T47D (cell line): ENCODE data around the gene CDC73.
"Not testable (repeated sequence)": the region's sequence is repeated elsewhere in the genome, so short reads cannot be mapped to it uniquely, and the experiment has no call there.

Source experiments
- DNase-seq, 2 experiments: peaks; one replicate each; pipeline versions ENCODE4 v3.0.0 to v3.0.0-alpha.2; 2011 to 2012; ENCODE audit warnings: low read depth in 1 of 2, low spot score in 1 of 2
- JUND ChIP-seq: IDR thresholded peaks from 2 replicates; pipeline ENCODE4 v1.6.1; 2012; ENCODE audit warnings: low read depth
- in situ Hi-C: cut with HindIII; loops from 2 replicates; pipeline ENCODE4 v1.10.0; 2016; ENCODE audit warnings: low sequenced_read_pairs, low pct_unique_long_range_greater_than_20kb

The CDC73 gene

DNA sequence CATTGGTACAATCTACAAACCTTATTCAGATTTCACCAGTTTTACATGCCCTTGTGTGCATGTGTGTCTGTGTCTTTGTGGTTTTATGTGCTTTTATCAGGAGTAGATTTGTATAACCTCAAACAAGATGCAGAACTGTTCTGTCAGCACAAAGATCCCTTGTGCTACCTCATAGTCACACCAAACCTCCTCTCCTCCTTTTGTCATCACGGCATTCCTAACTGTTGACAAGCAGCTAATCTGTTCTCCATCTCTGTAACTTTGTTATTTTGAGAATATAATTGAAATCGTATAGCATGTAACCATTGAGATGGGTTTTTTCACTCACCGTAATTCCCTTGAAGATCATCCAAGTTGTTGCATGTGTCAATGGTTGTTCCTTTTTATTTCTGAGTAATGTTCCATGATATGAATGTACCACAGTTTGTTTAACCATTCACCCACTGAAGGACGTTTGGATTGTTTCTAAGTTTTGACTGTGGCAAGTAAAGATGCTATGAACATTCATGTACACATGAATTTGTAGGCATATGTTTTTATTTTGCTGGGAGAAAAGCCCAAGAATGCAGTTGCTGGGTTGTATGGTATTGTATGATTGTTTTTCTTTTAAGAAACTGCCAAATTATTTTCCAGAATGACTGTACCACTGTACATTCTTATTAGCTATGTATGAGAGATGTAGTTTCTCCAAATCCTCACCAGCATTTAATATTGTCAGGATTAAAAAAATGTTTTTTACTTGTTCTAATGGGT is 142.7 kb downstream of the CDC73 start:
- no peak for TF ChIP-seq JUND
- in situ Hi-C loops, result no loop called here
- DNase-seq, result no peak

DNA sequence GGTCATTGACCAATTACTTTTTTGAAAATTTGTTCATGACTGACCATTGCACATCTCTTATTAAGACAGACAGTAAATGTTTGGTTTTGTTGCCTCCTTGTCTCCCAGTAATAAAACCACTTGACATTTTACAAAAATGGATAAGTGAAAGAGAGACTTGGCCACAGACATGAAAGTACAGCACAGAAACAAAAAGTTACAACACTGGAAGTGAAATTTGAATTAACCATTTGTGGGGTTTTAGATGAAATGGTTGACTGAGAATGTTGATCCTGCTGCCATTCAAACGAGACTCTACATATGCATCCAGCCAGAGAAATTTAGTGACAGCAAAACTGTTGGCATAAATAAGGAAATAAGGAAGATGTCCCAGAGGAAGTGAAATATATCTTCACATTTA is 143.9 kb downstream of the CDC73 start:
- no peak for DNase-seq
- in situ Hi-C loops, result no loop called here
- TF ChIP-seq JUND, result no peak

DNA sequence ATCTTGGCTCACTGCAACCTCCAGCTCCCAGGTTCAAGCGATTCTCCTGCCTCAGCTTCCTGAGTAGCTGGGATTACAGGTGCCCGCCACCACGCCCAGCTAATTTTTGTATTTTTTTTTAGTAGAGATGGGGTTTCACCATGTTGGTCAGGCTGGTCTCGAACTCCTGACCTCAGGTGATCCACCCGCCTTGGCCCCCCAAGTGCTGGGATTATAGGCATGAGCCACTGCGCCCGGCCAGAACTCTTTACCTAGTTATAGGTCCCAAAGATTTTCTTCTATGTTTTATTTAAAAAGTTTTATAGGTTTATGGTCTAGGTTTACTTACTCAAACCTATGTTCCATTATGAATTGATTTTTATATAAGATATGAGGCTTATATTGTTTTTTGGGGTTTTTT is 145.0 kb downstream of the CDC73 start:
- in situ Hi-C loops, DNase-seq: not testable (repeated sequence)

DNA sequence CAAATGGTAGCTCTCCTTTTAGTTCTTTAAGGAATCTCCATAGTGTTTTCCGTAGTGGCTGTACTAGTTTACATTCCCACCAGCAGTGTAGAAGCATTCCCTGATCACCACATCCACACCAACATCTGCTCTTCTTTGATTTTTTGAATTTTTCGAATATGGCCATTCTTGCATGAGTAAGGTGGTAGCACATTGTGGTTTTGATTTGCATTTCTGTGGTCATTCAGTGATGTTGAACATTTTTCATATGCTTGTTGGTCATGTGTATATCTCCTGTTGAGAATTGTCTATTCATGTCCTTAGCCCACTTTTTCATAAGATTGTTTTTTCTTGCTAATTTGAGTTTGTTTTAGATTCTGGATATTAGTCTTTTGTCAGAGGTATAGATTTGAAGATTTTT is 149.2 kb downstream of the CDC73 start:
- no peak for DNase-seq
- in situ Hi-C loops, result no loop called here
- no peak for TF ChIP-seq JUND

DNA sequence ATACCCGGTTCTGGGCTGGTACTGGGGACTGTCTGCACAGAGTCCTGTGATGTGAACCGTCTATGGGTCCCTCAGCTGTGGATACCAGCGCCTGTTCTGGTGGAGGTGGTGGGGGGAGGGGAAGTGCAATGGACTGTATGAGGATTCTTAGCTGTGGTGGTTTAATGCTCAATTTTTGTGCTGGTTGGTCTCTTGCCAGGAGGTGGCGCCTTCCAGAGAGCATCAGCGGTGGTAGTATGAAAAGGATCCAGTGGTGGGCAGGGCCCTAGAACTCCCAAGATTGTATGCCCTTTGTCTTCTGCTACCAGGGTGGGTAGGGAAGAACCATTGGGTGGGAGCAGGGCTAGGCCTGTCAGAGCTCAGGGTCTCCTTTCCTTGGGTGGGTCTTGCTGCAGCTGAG is 153.9 kb downstream of the CDC73 start:
- TF ChIP-seq JUND, result no peak
- in situ Hi-C loops, result no loop called here
- no peak for DNase-seq

DNA sequence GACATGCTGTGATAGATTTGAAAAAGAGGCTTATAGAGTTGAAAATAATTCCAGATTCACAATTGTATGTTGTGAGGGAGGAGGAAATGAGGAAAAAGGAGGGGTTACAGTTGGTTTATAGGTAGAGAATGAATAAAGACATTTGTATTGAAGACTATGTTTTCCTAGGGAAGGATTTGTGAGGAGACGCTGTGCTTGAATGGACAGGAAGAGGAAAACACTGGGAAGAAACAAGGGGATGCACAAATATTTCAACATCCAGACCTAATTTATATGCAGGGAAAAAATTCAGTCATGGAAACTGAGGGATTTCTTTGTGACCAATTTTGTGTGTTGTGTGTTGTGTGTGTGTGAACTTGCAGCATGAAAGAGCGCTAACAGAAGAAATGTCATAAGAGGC is 157.1 kb downstream of the CDC73 start:
- no peak for DNase-seq
- TF ChIP-seq JUND, result no peak
- in situ Hi-C loops, result no loop called here

DNA sequence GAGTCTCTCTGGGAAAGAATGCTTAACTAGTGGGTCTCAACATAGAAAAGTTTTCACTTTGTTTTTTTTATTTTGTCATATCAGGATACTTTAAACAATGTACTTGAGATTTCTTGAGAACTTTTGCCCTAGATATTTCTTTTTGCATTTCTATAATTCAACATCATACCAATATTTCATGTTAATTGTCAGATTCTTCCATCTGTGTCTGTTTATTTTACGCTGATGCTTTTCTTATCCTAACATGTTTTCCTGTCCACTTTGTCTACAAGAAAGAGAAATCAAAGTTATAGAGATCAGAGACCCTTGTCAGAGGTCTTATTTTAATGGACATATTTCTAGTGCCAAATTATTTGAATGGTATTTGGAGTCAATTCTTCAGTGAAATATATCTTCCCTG is 160.1 kb downstream of the CDC73 start:
- DNase-seq, result no peak
- in situ Hi-C loops, result no loop called here
- no peak for TF ChIP-seq JUND

DNA sequence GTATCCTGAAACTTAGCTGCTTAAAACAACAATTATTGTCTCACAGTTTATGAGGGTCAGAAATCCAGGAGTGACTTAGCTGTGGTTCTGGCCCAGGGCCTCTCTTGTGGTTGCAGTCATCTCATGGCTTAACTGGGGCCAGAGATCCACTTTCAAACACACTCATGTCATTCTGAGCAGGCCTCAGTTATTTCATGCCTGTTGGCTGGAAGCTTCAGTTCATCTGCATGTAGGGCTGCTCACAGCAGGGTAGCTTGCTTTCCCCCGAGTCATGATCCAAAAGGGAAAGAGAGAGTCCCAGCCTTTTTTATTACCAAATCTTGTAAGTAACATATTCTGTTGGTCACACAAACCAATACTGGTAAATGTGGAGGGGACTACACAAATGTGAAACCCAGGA is 161.2 kb downstream of the CDC73 start:
- no peak for TF ChIP-seq JUND
- in situ Hi-C loops, result no loop called here
- no peak for DNase-seq

DNA sequence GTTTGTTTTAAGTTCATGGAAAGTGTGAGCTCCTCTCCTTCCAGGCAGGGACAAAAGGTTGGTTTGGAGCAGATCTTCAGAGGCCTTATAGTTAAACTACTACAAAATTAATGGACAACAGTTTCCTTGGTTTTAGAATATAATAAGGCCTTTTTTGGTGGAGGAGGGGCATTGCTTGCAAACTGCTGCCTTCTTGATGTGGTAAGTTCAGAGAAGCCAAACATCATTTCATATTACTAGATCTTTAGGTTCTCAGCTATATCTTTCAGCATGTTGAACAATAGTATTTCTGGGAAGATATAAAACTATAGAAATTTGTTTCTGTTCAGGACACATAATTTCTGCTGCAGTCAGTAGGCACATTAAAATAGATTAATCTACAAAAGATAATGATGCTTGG is 162.4 kb downstream of the CDC73 start:
- no peak for TF ChIP-seq JUND
- DNase-seq, result no peak
- in situ Hi-C loops, result no loop called here

DNA sequence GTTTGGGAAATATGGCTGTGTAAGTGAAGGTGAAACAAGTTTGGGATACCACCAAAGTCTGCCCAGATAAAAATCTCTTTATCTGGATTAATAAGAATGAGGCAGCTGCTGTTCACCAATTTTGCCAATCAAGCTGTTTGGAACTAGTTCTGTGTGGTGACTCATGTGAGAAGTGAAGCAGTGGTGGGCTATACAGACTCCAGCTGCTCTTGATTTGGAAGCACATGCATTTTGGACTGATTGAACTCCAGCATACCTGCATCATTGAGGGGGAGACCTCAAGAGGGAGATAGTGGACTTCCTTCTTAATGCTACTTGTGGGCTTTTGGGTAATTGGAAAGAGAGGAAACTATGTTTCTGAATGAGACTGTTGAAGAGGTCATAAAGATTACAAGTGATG is 163.8 kb downstream of the CDC73 start:
- TF ChIP-seq JUND, result no peak

DNA sequence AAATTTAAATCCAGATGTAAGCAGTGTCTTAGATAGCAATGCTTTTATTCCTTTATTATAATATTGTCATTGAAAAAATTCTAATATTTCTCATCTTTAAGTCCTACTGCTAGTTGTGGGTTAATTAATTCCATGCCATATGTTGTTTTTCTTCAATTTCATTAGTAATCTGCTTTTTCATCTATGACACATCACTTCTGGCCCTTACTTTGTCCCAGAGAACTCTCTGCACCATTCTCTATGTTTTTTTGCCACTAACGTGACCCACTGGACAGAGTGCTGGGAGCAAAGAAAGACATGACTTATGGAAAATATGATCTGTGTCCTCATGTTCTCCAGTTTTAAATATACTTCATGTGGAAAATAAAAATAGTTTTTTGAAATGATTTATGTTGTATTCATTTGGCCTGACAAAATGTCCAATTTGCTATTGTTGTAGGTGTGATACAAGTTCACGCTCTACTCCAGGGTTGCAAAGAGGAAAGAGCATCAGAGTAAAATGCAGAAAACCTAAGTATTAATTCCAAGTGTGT is 166.8 kb downstream of the CDC73 start:
- in situ Hi-C loops, DNase-seq: not testable (repeated sequence)

More for the DNA sequence above, 163.8 kb downstream of the CDC73 start:
- DNase-seq, result no peak
- in situ Hi-C loops, result no loop called here

DNA sequence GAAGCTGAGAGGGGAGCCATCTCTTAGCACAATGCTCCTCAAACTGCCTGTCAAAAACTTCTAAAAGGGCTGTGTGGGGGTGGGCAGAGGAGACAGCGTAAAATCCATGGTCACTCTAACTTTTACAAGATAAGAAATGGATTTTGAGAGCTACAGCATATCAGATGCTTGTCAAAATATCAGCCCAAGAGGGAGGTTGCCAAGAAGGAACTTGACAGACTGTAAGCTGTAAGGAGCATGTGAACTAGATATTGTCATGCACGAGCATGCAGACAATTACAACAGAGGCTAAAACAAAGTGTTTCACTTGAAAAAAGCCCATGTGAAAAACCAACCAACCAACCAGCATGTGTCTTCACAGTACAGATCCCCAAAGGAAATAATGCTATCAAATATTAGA is 171.9 kb downstream of the CDC73 start:
- in situ Hi-C loops, result no loop called here
- DNase-seq, result no peak
- TF ChIP-seq JUND, result no peak

DNA sequence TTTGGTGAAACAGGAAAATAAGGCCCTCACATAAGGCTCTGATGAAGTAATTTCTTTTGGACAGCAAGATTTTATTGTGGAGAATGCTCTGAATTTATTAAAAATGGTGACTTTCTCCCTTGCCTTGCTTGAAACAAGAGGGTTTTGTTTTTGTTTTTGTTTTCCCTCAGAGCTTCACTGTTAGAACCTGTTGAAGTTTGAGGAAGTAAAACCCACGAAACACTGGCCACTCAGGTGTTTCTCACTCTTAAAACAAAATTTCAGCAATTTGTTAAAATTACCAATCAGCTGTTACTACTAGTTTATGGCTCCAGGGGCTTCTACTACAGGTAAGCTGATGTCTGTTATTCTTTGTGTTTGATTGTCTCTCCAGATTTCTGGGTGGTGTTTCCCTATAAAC is 177.2 kb downstream of the CDC73 start:
- DNase-seq, result no peak
- no peak for TF ChIP-seq JUND
- in situ Hi-C loops, result no loop called here

DNA sequence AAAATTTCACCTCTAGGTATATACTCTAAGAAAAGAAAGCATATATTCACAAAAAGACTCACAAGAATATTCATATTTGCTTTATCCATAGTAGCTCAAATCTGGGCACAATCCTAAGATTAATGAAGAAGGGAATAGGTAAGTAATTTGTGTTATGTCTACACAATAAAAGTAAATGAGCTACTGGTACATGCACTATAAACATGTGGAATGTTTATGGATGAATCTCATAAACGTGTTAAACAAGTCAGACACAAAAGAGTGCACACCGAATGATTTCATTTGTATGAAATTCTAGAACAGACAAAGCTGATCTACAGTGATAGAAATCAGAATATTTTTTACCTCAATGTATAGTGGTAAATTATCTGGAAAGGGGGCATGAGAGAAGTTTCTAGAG is 179.9 kb downstream of the CDC73 start:
- TF ChIP-seq JUND, result no peak
- in situ Hi-C loops, result no loop called here
- no peak for DNase-seq
